Neural cell (in vitro differentiated cells): ENCODE results near the gene CD163L1. TPM values are rescaled to one million over a fixed set of nuclear protein-coding genes. Genes with fewer than 3 reads are reported as not detected.

Experiments
- H2AFZ ChIP-seq: fragments of 200-600, 300-800 bp; sonication (generic), shearing (Covaris generic); 2 replicates; pipeline ENCODE4 v1.6.0; 2014; ENCODE audit warnings: low read depth, mild to moderate bottlenecking, antibody characterized with exemption, low read length, moderate library complexity
- H3F3A ChIP-seq: fragments of 200-600 bp; shearing (Covaris generic); 2 replicates; pipeline ENCODE4 v1.6.1; 2016; ENCODE audit warnings: mild to moderate bottlenecking, moderate library complexity, mixed read lengths, antibody characterized with exemption, low read length; ENCODE audit not compliant: insufficient read depth, poor library complexity, severe bottlenecking
- H3K27ac ChIP-seq: fragments of 200-600, 300-800 bp; sonication (generic), shearing (Covaris generic); 2 replicates; pipeline ENCODE4 v1.5.1; 2014; ENCODE audit warnings: mild to moderate bottlenecking, low read length, moderate library complexity
- H3K27me3 ChIP-seq: fragments of 300-800, 200-600 bp; sonication (generic), shearing (Covaris generic); 2 replicates; pipeline ENCODE4 v1.6.0; 2014; ENCODE audit warnings: mild to moderate bottlenecking, low read depth, low read length, moderate library complexity; ENCODE audit not compliant: insufficient read depth
- H3K36me3 ChIP-seq: fragments of 300-800, 200-600 bp; sonication (generic), shearing (Covaris generic); 2 replicates; pipeline ENCODE4 v1.5.1; 2014; ENCODE audit warnings: mild to moderate bottlenecking, antibody characterized with exemption, low read length, moderate library complexity; ENCODE audit not compliant: insufficient read depth
- H3K4me2 ChIP-seq: fragments of 300-800, 200-600 bp; sonication (generic), shearing (Covaris generic); 2 replicates; pipeline ENCODE4 v1.6.0; 2014; ENCODE audit warnings: mild to moderate bottlenecking, low read length
- H3K4me3 ChIP-seq: fragments of 300-800, 200-600 bp; sonication (generic), shearing (Covaris generic); 2 replicates; pipeline ENCODE4 v1.5.1; 2014; ENCODE audit warnings: mild to moderate bottlenecking, low read length, moderate library complexity
- H3K79me2 ChIP-seq: fragments of 200-600 bp; shearing (Covaris generic); replicated peaks from 2 replicates; pipeline ENCODE4 v1.6.0; 2014; ENCODE audit warnings: mild to moderate bottlenecking, low read length, moderate library complexity; ENCODE audit not compliant: insufficient read depth
- H3K9ac ChIP-seq: fragments of 300-800, 200-600 bp; sonication (generic), shearing (Covaris generic); 2 replicates; pipeline ENCODE4 v1.6.1; 2016; ENCODE audit warnings: mild to moderate bottlenecking, low read length, mixed read lengths
- H3K9me2 ChIP-seq: fragments of 200-600 bp; shearing (Covaris generic); 2 replicates; pipeline ENCODE4 v1.6.1; 2016; ENCODE audit warnings: mild to moderate bottlenecking, low read length, mixed read lengths; ENCODE audit not compliant: insufficient read depth
- H3K9me3 ChIP-seq: fragments of 200-600, 300-800 bp; sonication (generic), shearing (Covaris generic); 2 replicates; pipeline ENCODE4 v1.6.1; 2016; ENCODE audit warnings: mild to moderate bottlenecking, mixed run types, low read length, moderate library complexity, mixed read lengths
- H4K20me1 ChIP-seq: fragments of 200-600 bp; shearing (Covaris generic); 2 replicates; pipeline ENCODE4 v1.6.1; 2016; ENCODE audit warnings: mild to moderate bottlenecking, mixed run types; ENCODE audit not compliant: insufficient read depth
- CTCF ChIP-seq: fragments of 450-650 bp; IDR thresholded peaks from 2 replicates; pipeline ENCODE4 v1.5.1; 2014; ENCODE audit warnings: antibody characterized with exemption, mild to moderate bottlenecking, moderate library complexity; ENCODE audit not compliant: poor library complexity, severe bottlenecking
- EP300 ChIP-seq: fragments of 450-650 bp; conservative IDR thresholded peaks from 2 replicates; pipeline ENCODE4 v1.6.1; 2014; ENCODE audit warnings: antibody characterized with exemption, mild to moderate bottlenecking, moderate library complexity; ENCODE audit not compliant: poor library complexity, severe bottlenecking
- EZH2 ChIP-seq: fragments of 200-600, 300-800 bp; shearing (Covaris generic), sonication (generic); IDR thresholded peaks from 2 replicates; pipeline ENCODE4 v1.6.1; 2014; ENCODE audit warnings: antibody characterized with exemption, low read length, borderline replicate concordance, mild to moderate bottlenecking; ENCODE audit not compliant: insufficient read depth, poor library complexity, severe bottlenecking
- MXI1 ChIP-seq: fragments of 450-650 bp; conservative IDR thresholded peaks from 2 replicates; pipeline ENCODE4 v1.6.1; 2014; ENCODE audit warnings: antibody characterized with exemption, mild to moderate bottlenecking; ENCODE audit not compliant: poor library complexity, severe bottlenecking
- POLR2AphosphoS5 ChIP-seq: IDR thresholded peaks from 2 replicates; pipeline ENCODE4 v1.6.1; 2012
- RAD21 ChIP-seq: fragments of 450-650 bp; conservative IDR thresholded peaks from 2 replicates; pipeline ENCODE4 v1.6.1; 2014; ENCODE audit warnings: antibody characterized with exemption, mild to moderate bottlenecking, moderate library complexity
- REST ChIP-seq: IDR thresholded peaks from 2 replicates; pipeline ENCODE4 v1.6.1; 2012; ENCODE audit warnings: borderline replicate concordance
- SMC3 ChIP-seq: fragments of 450-650 bp; conservative IDR thresholded peaks from 2 replicates; pipeline ENCODE4 v1.6.1; 2014; ENCODE audit warnings: antibody characterized with exemption, mild to moderate bottlenecking, moderate library complexity; ENCODE audit not compliant: poor library complexity
- TAF1 ChIP-seq: IDR thresholded peaks from 2 replicates; pipeline ENCODE4 v1.6.1; 2012; ENCODE audit warnings: low read depth
- polyA plus RNA-seq: library from polyadenylated mRNA; depleted of rRNA; stranded (reverse); fragments of >200 nt; gene quantifications from 2 replicates; pipeline ENCODE4 v1.2.3, GENCODE V29; 2014

CD163L1 gene
- polyA plus RNA-seq, 1 donor from 2014 or later, result 0.62 TPM

GRCh38 chr12:7450667-7451066 is 6.7 kb upstream of the CD163L1 start:
- H3K4me3 ChIP-seq, result no peak overlapping the region
- TF ChIP-seq RAD21 (no peak), POLR2AphosphoS5 (no peak), CTCF (no peak), EZH2 (no peak), TAF1 (no peak), EP300 (no peak), REST (no peak), SMC3 (no peak), MXI1 (no peak)
- H3K9ac ChIP-seq, result no peak overlapping the region
- H2AFZ ChIP-seq, result no peak overlapping the region
- H3K4me2 ChIP-seq, result no peak overlapping the region
- H4K20me1 ChIP-seq, result no peaks in the 10 kb centered on the region
- no peaks in the 10 kb centered on the region for H3F3A ChIP-seq
- H3K9me2 ChIP-seq, result no peaks in the 10 kb centered on the region
- H3K79me2 ChIP-seq, result no peaks in the 10 kb centered on the region
- no peaks in the 10 kb centered on the region for H3K27me3 ChIP-seq
- H3K27ac ChIP-seq, result no peak overlapping the region
- H3K9me3 ChIP-seq, result no peaks in the 10 kb centered on the region
- no peaks in the 10 kb centered on the region for H3K36me3 ChIP-seq

- no peaks in the 10 kb centered on the region for H3K36me3 ChIP-seq
- TF ChIP-seq SMC3, result no peak
- peak overlapping the region; percentile 2 for H3K4me2 ChIP-seq
- no peak overlapping the region for H2AFZ ChIP-seq
- no peaks in the 10 kb centered on the region for H3K9me3 ChIP-seq
- no peaks in the 10 kb centered on the region for H3F3A ChIP-seq
- H3K79me2 ChIP-seq, result no peaks in the 10 kb centered on the region
- H3K27me3 ChIP-seq, result peaks cover under 1% of the 10 kb centered on the region
- peak overlapping the region; percentile 35 for H3K4me3 ChIP-seq
- H3K27ac ChIP-seq, result peak overlapping the region; percentile 68
- H3K9me2 ChIP-seq, result no peaks in the 10 kb centered on the region
- H3K9ac ChIP-seq, result peak overlapping the region; percentile 6
- no peaks in the 10 kb centered on the region for H4K20me1 ChIP-seq
Observed at GRCh38 chr12:7448099-7448498, 4.1 kb upstream of the CD163L1 start.

- H3F3A ChIP-seq, result no peaks in the 10 kb centered on the region
- H3K4me3 ChIP-seq, result no peak overlapping the region
- no peaks in the 10 kb centered on the region for H4K20me1 ChIP-seq
- TF ChIP-seq POLR2AphosphoS5, result no peak
- TF ChIP-seq MXI1, result no peak
- no peak for TF ChIP-seq RAD21
- no peak for TF ChIP-seq EP300
- no peak for TF ChIP-seq TAF1
- TF ChIP-seq REST, result no peak
- no peak for TF ChIP-seq EZH2
- no peaks in the 10 kb centered on the region for H3K79me2 ChIP-seq
- H2AFZ ChIP-seq, result no peak overlapping the region
- H3K36me3 ChIP-seq, result no peaks in the 10 kb centered on the region
- no peaks in the 10 kb centered on the region for H3K9me2 ChIP-seq
- no peaks in the 10 kb centered on the region for H3K9me3 ChIP-seq
- H3K27ac ChIP-seq, result no peak overlapping the region
- H3K27me3 ChIP-seq, result peaks cover 6% of the 10 kb centered on the region
- H3K9ac ChIP-seq, result no peak overlapping the region
- no peak overlapping the region for H3K4me2 ChIP-seq
Observed at GRCh38 chr12:7444537-7444936, 584 bp upstream of the CD163L1 start.
